Calu3 (cell line): Measurements from ENCODE around the gene CACNA1I. TPM values are rescaled to one million over a fixed set of nuclear protein-coding genes. Genes with fewer than 3 reads are reported as not detected.

Experiments
- BruUV-seq: library from RNA; stranded (reverse); fragments of 400-500 nt; replicated peaks from 2 replicates; lab custom pipeline; 2021; lab: Mats Ljungman, UMichigan
- CTCF ChIA-PET: fragments of 300-600 bp; sonication (Branson Sonifier 250); formaldehyde crosslinking; loops from one replicate; lab custom pipeline; 2022; ENCODE audit warnings: antibody characterized with exemption; lab: Charles Lee
- DNase-seq: peaks from one replicate; pipeline ENCODE4 v3.0.0; 2022
- H3K27ac Mint-ChIP-seq: one replicate; pipeline ENCODE4 v1.8.0; 2022; ENCODE audit warnings: mixed read lengths; ENCODE audit not compliant: unreplicated experiment
- H3K27me3 Mint-ChIP-seq: one replicate; pipeline ENCODE4 v1.8.0; 2022; ENCODE audit warnings: mixed read lengths; ENCODE audit not compliant: unreplicated experiment
- H3K36me3 Mint-ChIP-seq: one replicate; pipeline ENCODE4 v1.8.0; 2022; ENCODE audit warnings: mild to moderate bottlenecking, moderate library complexity, mixed read lengths; ENCODE audit not compliant: insufficient read depth, unreplicated experiment
- H3K4me1 Mint-ChIP-seq: one replicate; pipeline ENCODE4 v1.8.0; 2022; ENCODE audit warnings: mild to moderate bottlenecking, low read depth, mixed read lengths; ENCODE audit not compliant: unreplicated experiment
- H3K4me3 Mint-ChIP-seq: one replicate; pipeline ENCODE4 v1.8.0; 2022; ENCODE audit warnings: mild to moderate bottlenecking, low read depth, moderate library complexity, mixed read lengths; ENCODE audit not compliant: unreplicated experiment
- H3K9me3 Mint-ChIP-seq: one replicate; pipeline ENCODE4 v1.8.0; 2022; ENCODE audit warnings: low read depth, mixed read lengths; ENCODE audit not compliant: unreplicated experiment
- intact Hi-C: fragments of 100-400 bp; cut with micrococcal nuclease; formaldehyde crosslinking; loops from one replicate; pipeline ENCODE4 v1.10.0; 2022; ENCODE audit not compliant: unreplicated experiment
- total RNA-seq: library from RNA; stranded (reverse); gene quantifications from 2 replicates; pipeline ENCODE4 v1.2.3, GENCODE V29; 2022
- TF ChIP-seq, protein P1 (sequence below): fragments of 200-600 bp; IDR thresholded peaks from one replicate; pipeline ENCODE4 v1.8.0; 2022; ENCODE audit warnings: antibody characterized with exemption; ENCODE audit not compliant: unreplicated experiment

CACNA1I gene
- total RNA-seq, 1 experiment from 2014 or later, result 0.05 TPM

DNA sequence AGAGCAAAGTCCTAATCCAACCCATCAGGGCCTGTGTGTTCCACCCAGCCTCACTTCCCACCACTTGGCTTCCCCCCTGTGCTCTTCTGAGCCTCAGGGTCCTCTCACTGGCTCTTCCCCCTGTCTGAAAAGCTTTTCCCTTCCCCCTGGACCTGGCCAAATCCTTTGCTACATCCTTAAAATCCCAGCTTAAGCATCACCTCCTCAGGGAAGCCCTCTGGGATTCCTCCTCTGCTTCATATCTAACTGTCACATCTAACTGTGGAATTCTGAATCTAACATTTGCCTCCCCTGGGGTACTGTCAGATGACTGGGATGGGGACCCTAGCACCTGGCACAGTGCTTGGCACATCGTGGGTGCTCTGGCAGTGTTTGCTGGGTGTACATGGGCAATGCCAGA, 985 bp downstream of the CACNA1I start:
- BruUV-seq, result no TSS peak
- intact Hi-C loops, result no loop called here
- DNase-seq, result no peak
- TF ChIP-seq, protein P1, sequence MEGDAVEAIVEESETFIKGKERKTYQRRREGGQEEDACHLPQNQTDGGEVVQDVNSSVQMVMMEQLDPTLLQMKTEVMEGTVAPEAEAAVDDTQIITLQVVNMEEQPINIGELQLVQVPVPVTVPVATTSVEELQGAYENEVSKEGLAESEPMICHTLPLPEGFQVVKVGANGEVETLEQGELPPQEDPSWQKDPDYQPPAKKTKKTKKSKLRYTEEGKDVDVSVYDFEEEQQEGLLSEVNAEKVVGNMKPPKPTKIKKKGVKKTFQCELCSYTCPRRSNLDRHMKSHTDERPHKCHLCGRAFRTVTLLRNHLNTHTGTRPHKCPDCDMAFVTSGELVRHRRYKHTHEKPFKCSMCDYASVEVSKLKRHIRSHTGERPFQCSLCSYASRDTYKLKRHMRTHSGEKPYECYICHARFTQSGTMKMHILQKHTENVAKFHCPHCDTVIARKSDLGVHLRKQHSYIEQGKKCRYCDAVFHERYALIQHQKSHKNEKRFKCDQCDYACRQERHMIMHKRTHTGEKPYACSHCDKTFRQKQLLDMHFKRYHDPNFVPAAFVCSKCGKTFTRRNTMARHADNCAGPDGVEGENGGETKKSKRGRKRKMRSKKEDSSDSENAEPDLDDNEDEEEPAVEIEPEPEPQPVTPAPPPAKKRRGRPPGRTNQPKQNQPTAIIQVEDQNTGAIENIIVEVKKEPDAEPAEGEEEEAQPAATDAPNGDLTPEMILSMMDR, result no peak
- H3K27ac Mint-ChIP-seq, result no peak overlapping the region
- peaks cover 16% of the 10 kb centered on the region for H3K4me1 Mint-ChIP-seq
- CTCF ChIA-PET, result no interaction called here
- peaks cover 22% of the 10 kb centered on the region for H3K27me3 Mint-ChIP-seq
- no peaks in the 10 kb centered on the region for H3K9me3 Mint-ChIP-seq
- H3K36me3 Mint-ChIP-seq, result no peaks in the 10 kb centered on the region
- no peak overlapping the region for H3K4me3 Mint-ChIP-seq

DNA sequence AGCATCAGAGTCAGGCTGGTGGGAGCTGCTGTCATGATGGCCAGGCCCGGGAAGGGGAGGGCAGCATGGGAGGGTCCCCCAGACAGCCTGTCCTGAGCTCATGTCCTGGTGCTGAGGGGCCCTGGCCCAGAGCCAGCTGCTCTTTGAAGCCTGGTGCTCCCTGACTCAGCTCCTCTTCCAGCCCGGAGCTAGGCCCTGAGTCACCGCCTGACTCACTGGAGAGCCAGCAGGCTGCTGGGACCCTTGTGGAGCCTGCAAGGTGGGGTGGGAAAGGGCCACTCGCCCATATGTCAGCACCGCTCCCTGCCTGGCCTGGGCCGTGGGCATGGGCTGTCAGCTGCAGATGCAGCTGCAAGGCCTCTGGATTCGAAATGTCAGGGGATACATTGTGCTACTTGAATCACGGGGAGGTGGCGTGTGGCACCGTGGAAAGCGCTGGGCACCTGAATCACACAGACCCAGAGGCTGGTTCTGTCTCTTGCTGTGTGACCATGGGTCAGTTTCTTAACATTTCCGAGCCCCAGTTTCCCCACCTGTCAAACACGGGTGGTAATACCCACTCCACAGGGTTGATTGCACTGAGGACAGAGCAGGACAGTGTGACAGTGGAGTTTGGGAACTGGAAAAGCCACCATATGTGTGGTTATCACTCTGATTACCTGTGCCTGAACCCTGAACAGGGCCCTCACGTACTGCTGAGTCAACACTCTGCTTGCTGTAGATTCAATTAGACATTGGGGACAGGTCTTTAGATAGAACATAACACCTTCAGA, 4.4 kb downstream of the CACNA1I start:
- H3K9me3 Mint-ChIP-seq, result no peaks in the 10 kb centered on the region
- TF ChIP-seq, protein P1, result no peak
- H3K4me1 Mint-ChIP-seq, result peaks cover 8% of the 10 kb centered on the region
- H3K4me3 Mint-ChIP-seq, result no peak overlapping the region
- peak; percentile 64 for DNase-seq
- intact Hi-C loops, result no loop called here
- no TSS peak for BruUV-seq
- H3K27me3 Mint-ChIP-seq, result peaks cover 56% of the 10 kb centered on the region
- CTCF ChIA-PET, result interaction anchor here (0.8 kb wide), 1 partner anchor 32 kb away, joined by 3 read pairs; no protein-coding TSS in a partner anchor
- no peak overlapping the region for H3K27ac Mint-ChIP-seq
- H3K36me3 Mint-ChIP-seq, result no peaks in the 10 kb centered on the region

- Mint-ChIP-seq H3K9me3 (no peaks in the 10 kb centered on the region), H3K4me3 (no peak overlapping the region), H3K36me3 (no peaks in the 10 kb centered on the region), H3K27ac (no peak overlapping the region), H3K4me1 (peaks cover 8% of the 10 kb centered on the region), H3K27me3 (peaks cover 62% of the 10 kb centered on the region)
- TF ChIP-seq, protein P1, result no peak
- CTCF ChIA-PET, result no interaction called here
- BruUV-seq, result no TSS peak
- no peak for DNase-seq
- intact Hi-C loops, result no loop called here
These were observed 4.9 kb downstream of the CACNA1I start for GRCh38 chr22:39575552-39575825.

GRCh38 chr22:39576027-39576426, 5.5 kb downstream of the CACNA1I start:
- peaks cover 8% of the 10 kb centered on the region for H3K4me1 Mint-ChIP-seq
- no peak for DNase-seq
- H3K4me3 Mint-ChIP-seq, result no peak overlapping the region
- no TSS peak for BruUV-seq
- TF ChIP-seq, protein P1, result no peak
- H3K27me3 Mint-ChIP-seq, result peaks cover 63% of the 10 kb centered on the region
- intact Hi-C loops, result no loop called here
- CTCF ChIA-PET, result no interaction called here
- H3K27ac Mint-ChIP-seq, result no peak overlapping the region
- H3K9me3 Mint-ChIP-seq, result no peaks in the 10 kb centered on the region
- H3K36me3 Mint-ChIP-seq, result no peaks in the 10 kb centered on the region
